GM12874 (cell line): ENCODE results near the gene SLC9A8.

Experiments used
- TF ChIP-seq, protein P1 (sequence below): IDR thresholded peaks from 2 replicates; pipeline ENCODE4 v1.5.1; 2011; ENCODE audit warnings: low read depth, mild to moderate bottlenecking, control low read depth, low read length, moderate library complexity; ENCODE audit not compliant: insufficient read depth

The SLC9A8 gene

DNA sequence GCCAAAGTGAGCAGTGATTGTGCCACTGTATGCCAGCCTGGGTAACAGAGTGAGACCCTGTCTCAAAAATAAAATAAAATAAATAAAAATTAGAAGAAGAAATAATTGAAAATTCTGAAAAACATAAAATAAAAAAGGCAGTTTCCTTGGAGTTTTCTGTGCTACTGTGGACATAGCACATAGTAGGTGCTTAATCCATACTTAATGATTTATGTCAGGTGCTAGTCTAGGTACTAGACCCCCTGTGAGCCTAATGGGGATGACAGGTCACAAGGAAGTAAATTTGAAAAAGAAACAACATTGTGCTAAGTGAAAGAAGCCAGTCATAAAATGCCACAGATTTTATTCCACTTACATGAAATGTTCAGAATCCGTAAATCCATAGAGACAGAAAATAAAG lies 9.2 kb upstream of the SLC9A8 start:
- TF ChIP-seq, protein P1, sequence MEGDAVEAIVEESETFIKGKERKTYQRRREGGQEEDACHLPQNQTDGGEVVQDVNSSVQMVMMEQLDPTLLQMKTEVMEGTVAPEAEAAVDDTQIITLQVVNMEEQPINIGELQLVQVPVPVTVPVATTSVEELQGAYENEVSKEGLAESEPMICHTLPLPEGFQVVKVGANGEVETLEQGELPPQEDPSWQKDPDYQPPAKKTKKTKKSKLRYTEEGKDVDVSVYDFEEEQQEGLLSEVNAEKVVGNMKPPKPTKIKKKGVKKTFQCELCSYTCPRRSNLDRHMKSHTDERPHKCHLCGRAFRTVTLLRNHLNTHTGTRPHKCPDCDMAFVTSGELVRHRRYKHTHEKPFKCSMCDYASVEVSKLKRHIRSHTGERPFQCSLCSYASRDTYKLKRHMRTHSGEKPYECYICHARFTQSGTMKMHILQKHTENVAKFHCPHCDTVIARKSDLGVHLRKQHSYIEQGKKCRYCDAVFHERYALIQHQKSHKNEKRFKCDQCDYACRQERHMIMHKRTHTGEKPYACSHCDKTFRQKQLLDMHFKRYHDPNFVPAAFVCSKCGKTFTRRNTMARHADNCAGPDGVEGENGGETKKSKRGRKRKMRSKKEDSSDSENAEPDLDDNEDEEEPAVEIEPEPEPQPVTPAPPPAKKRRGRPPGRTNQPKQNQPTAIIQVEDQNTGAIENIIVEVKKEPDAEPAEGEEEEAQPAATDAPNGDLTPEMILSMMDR: no peak

DNA sequence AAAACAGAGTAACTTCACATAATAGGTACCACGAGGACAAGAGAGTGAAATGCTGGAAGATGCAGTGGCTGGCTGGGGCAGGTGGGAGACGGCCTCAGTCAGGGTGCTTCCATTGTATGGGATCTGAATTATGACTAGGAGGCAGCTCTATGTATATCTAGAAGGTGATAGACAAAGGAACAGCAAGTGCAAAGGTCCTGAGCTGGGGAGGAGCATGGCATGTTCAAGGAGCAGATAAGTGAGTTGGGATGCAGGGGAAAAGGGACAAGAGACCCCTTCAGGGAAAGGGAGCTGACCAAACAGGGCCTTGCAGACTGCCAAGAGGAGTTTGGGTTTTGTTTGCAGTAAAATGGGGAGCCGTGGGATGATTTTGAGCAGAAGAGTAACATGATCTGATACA lies 8.3 kb upstream of the SLC9A8 start:
- TF ChIP-seq, protein P1: no peak

DNA sequence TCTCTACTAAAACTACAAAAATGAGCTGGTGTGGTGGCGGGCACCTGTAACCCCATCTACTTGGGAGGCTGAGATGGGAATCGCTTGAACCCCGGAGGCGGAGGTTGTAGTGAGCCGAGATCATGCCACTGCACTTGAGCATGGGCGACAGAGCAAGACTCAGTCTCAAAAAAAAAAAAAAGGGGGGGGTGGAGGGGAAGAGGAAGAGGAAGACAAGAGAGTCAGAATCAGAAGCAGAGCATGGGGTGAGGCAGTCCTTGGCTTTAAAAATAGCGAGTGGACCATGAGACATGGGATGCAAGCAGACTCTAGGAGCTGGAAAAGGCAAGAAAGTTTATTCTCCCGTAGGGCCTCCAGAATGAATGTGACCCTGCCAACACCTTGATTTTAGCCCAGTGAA lies 3.9 kb upstream of the SLC9A8 start:
- TF ChIP-seq, protein P1: no peak

GRCh38 chr20:49809803-49810359 lies 2.7 kb upstream of the SLC9A8 start:
- TF ChIP-seq, protein P1: no peak

GRCh38 chr20:49810491-49811190 lies 2.0 kb upstream of the SLC9A8 start:
- TF ChIP-seq, protein P1: no peak

DNA sequence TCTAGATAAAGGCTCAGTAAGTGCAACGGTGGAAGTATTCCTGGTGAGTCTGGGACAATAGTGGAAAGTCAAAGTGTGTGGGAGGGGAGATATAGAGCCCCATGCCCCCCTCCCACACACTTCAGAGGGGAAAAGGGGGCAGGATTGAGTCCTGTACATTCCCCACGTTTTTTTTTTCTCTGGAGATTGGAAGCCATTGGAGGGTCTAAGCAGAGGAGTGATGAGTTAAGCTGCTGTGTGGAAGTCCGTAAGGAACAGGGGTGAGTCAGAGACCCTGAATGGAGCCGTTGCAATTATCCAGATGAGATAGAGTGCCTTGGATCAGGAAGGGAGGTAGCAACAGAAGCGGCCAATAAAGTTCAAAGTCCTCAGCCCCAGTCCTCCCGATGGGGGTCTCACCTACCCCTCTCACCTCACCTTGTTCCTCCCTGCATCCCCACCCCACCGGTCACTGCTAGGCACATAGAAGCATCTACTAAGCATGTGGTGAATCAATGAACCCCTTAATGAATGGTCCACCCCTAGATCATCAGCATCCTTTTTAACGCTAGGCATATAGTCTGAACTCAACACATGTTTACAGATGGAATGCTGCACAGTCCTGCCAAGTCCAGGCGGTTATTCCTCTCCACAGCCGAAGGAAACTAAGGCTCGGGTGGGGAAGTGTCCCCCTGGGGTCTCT lies 662 bp upstream of the SLC9A8 start:
- TF ChIP-seq, protein P1: no peak

DNA sequence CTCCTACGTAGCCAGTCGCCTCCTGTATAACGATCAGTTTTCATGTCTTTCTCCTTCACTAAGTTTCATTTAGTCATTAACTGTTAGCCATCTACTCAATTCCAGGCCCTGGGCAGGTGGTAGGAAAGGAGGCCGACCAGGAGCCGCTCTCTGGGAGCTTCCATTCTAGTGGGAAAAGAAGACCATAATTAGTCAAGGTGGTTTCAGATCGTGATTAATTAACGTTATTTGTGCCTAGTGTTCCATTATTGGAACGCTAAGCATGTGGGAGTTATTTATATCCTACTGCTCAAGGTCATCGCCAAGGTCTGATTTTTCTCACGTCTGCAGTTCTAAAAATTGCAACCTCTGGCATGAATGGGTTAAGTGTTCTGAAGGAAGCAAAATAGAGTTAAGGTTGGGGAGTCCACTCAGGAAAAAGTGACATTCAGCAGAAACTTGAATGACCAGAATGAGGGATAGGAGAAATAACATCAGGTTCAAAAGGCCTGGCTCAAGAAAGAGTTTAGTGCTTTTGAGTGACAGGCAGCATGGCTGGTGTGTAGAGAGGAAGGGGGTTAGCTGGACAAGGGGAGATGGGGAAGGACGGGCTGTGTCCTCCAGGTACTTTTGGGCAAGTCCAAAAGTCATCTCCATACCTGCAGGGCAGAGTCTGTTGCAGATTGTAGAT lies 812 bp downstream of the SLC9A8 start:
- TF ChIP-seq, protein P1: no peak
